HL-60 (cell line): ENCODE measurements around the gene NDUFV3.
"Not testable (repeated sequence)": the region's sequence is repeated elsewhere in the genome, so short reads cannot be mapped to it uniquely, and the experiment has no call there.

ENCODE experiments used
- CTCF ChIP-seq: IDR thresholded peaks from one replicate; pipeline ENCODE4 v1.5.1; 2011; ENCODE audit warnings: low read length, control low read depth, inconsistent platforms; ENCODE audit not compliant: insufficient read depth
- GABPA ChIP-seq: IDR thresholded peaks from 2 replicates; pipeline ENCODE4 v1.6.1; 2012; ENCODE audit warnings: low read depth
- POLR2AphosphoS5 ChIP-seq: IDR thresholded peaks from 2 replicates; pipeline ENCODE4 v1.6.1; 2012; ENCODE audit warnings: low read depth
- REST ChIP-seq: IDR thresholded peaks from 2 replicates; pipeline ENCODE4 v1.6.1; 2012; ENCODE audit warnings: low read depth; ENCODE audit not compliant: insufficient replicate concordance
- SPI1 ChIP-seq: IDR thresholded peaks from 2 replicates; pipeline ENCODE4 v1.6.1; 2012; ENCODE audit warnings: low read depth, mild to moderate bottlenecking, borderline replicate concordance

GRCh38 chr21:42937034-42937940 is 44.2 kb downstream of the NDUFV3 start:
- TF ChIP-seq CTCF, POLR2AphosphoS5, SPI1, REST, GABPA: not testable (repeated sequence)
